ENCODE data around the gene CHST9. TPM values are rescaled to one million over a fixed set of nuclear protein-coding genes. Genes with fewer than 3 reads are reported as not detected.

CHST9 gene
- total and polyA plus RNA-seq, 8 donors: 3.9 to 17.2 (median 7.8) TPM

GRCh38 chr18:26920644-26921043, 264.5 kb downstream of the CHST9 start:
- no peak for ATAC-seq
- no peaks in the 10 kb centered on the region for H3K27me3 ChIP-seq
- no peaks in the 10 kb centered on the region for H3K4me1 ChIP-seq
- no peak overlapping the region for H3K27ac ChIP-seq
- intact Hi-C loops (cut with DNase I): no loop called here
- no peak for FAIRE-seq
- TF ChIP-seq CTCF (IDR thresholded peaks at IDR 0.05): no peak
- H3K9me3 ChIP-seq: no peaks in the 10 kb centered on the region
- no peak for DNase-seq
- 11 to 20% methylated on average over 4 of the region's 4 CpGs for WGBS, 2 donors
- no peaks in the 10 kb centered on the region for H3K36me3 ChIP-seq
- H3K4me3 ChIP-seq: no peak overlapping the region

- FAIRE-seq (no peak), DNase-seq (no peak), ATAC-seq (peak in 1 of 4 donors; percentile 37)
- intact Hi-C loops (cut with DNase I): no loop called here
- WGBS, 2 donors: 16 to 31% methylated on average over 1 of the region's 1 CpG
- H3K4me3 ChIP-seq: no peak overlapping the region
- H3K36me3 ChIP-seq: no peaks in the 10 kb centered on the region
- H3K27me3 ChIP-seq: no peaks in the 10 kb centered on the region
- H3K27ac ChIP-seq: no peak overlapping the region
- no peak for TF ChIP-seq CTCF (IDR thresholded peaks at IDR 0.05)
- H3K9me3 ChIP-seq: no peaks in the 10 kb centered on the region
- no peaks in the 10 kb centered on the region for H3K4me1 ChIP-seq
These were observed 265.5 kb downstream of the CHST9 start for GRCh38 chr18:26919627-26920026.

GRCh38 chr18:26919201-26919600, 265.9 kb downstream of the CHST9 start:
- FAIRE-seq (no peak), DNase-seq (no peak), ATAC-seq (no peak)
- intact Hi-C loops (cut with DNase I): no loop called here
- Histone ChIP-seq H3K27me3 (no peaks in the 10 kb centered on the region), H3K4me1 (no peaks in the 10 kb centered on the region), H3K36me3 (no peaks in the 10 kb centered on the region), H3K9me3 (no peaks in the 10 kb centered on the region), H3K27ac (no peak overlapping the region), H3K4me3 (no peak overlapping the region)
- TF ChIP-seq CTCF (IDR thresholded peaks at IDR 0.05): no peak
- 51 to 69% methylated on average over 2 of the region's 2 CpGs for WGBS, 2 donors

- no peak for DNase-seq
- H3K36me3 ChIP-seq: no peaks in the 10 kb centered on the region
- TF ChIP-seq CTCF (IDR thresholded peaks at IDR 0.05): no peak
- no peak overlapping the region for H3K4me3 ChIP-seq
- no peak for ATAC-seq
- WGBS, 2 donors: 58 to 67% methylated on average over 4 of the region's 4 CpGs
- FAIRE-seq: no peak
- H3K27me3 ChIP-seq: no peaks in the 10 kb centered on the region
- intact Hi-C loops (cut with DNase I): no loop called here
- no peaks in the 10 kb centered on the region for H3K4me1 ChIP-seq
- H3K9me3 ChIP-seq: no peaks in the 10 kb centered on the region
- no peak overlapping the region for H3K27ac ChIP-seq
These were observed 273.3 kb downstream of the CHST9 start for GRCh38 chr18:26911840-26912239.

GRCh38 chr18:26909599-26910290, 275.4 kb downstream of the CHST9 start:
- no peaks in the 10 kb centered on the region for H3K36me3 ChIP-seq
- FAIRE-seq (no peak), DNase-seq (no peak), ATAC-seq (peak in 1 of 4 donors; percentile 34)
- H3K27ac ChIP-seq: no peak overlapping the region
- H3K9me3 ChIP-seq: no peaks in the 10 kb centered on the region
- intact Hi-C loops (cut with DNase I): no loop called here
- H3K4me1 ChIP-seq: no peaks in the 10 kb centered on the region
- WGBS, 2 donors: 24 to 42% methylated on average over 5 of the region's 5 CpGs
- TF ChIP-seq CTCF (IDR thresholded peaks at IDR 0.05): no peak
- H3K27me3 ChIP-seq: no peaks in the 10 kb centered on the region
- H3K4me3 ChIP-seq: no peak overlapping the region

Data from pancreas (tissue), 10 donors.